Upper lobe of left lung (tissue), 6 donors: ENCODE measurements around the gene METRN. TPM values are rescaled to one million over a fixed set of nuclear protein-coding genes. Genes with fewer than 3 reads are reported as not detected.
A peak's percentile ranks its signal among the peaks of the same experiment; 100 is the strongest.

Source experiments
- ATAC-seq, 2 donors: fragments of 200-7000 bp; cut with Tn5 transposase; one replicate each; pipeline ENCODE4 v1.9.1; 2022; ENCODE audit warnings: mild to moderate bottlenecking in 2 of 2, moderate library complexity in 2 of 2; ENCODE audit not compliant: low FRiP score in 2 of 2
- DNase-seq, 2 donors: peaks; one replicate each; pipeline ENCODE4 v3.0.0-alpha.2; 2019 to 2020
- H3K27ac ChIP-seq, 4 donors: fragments of 200-600 bp; sonication (generic); one replicate each; pipeline ENCODE4 v1.5.1; 2016 to 2019
- H3K27me3 ChIP-seq, 4 donors: fragments of 200-600 bp; sonication (generic); one replicate each; pipeline ENCODE4 v1.5.1; 2017 to 2019
- H3K36me3 ChIP-seq, 4 donors: fragments of 200-600 bp; sonication (generic); one replicate each; pipeline ENCODE4 v1.5.1; 2016 to 2019
- H3K4me1 ChIP-seq, 4 donors: fragments of 200-600 bp; sonication (generic); one replicate each; pipeline ENCODE4 v1.5.1; 2018 to 2019
- H3K4me3 ChIP-seq, 4 donors: fragments of 200-600 bp; sonication (generic); one replicate each; pipeline ENCODE4 v1.5.1; 2017 to 2019; ENCODE audit warnings: mild to moderate bottlenecking in 2 of 4, moderate library complexity in 1 of 4
- H3K9me3 ChIP-seq, 4 donors: fragments of 200-600 bp; sonication (generic); one replicate each; pipeline ENCODE4 v1.5.1; 2018 to 2019
- CTCF ChIP-seq, 6 experiments: fragments of 450-650 bp in 4 of 6; fragments of 200-600 bp in 2 of 6; sonication (generic) in 2 of 6; IDR thresholded peaks; one replicate each; pipeline ENCODE4 v1.5.1; 2016 to 2019; ENCODE audit warnings: antibody characterized with exemption in 6 of 6
- EP300 ChIP-seq, 4 donors: sonication (generic); formaldehyde crosslinking; IDR thresholded peaks; one replicate each; pipeline ENCODE4 v1.5.1; 2017; ENCODE audit warnings: antibody characterized with exemption in 4 of 4, control low read depth in 2 of 4
- POLR2A ChIP-seq, 4 donors: fragments of 450-650 bp; IDR thresholded peaks; one replicate each; pipeline ENCODE4 v1.5.1; 2016 to 2017; ENCODE audit warnings: antibody characterized with exemption in 4 of 4, mild to moderate bottlenecking in 2 of 4
- POLR2AphosphoS5 ChIP-seq, 2 donors: sonication (generic); formaldehyde crosslinking; IDR thresholded peaks; one replicate each; pipeline ENCODE4 v1.5.1; 2017; ENCODE audit warnings: antibody characterized with exemption in 2 of 2
- WGBS, 2 donors: methylation state at CpG; one replicate each; pipeline ENCODE4 v1.1.5; 2017 to 2018; 5-methylcytosine and 5-hydroxymethylcytosine counted together
- total RNA-seq, 6 donors: library from RNA; depleted of rRNA in 4 of 6; stranded (reverse); fragments of >200 nt in 4 of 6; gene quantifications; one replicate each; pipeline versions ENCODE4 v1.1.0 to v1.2.1, GENCODE V29; 2016 to 2021
- donor health status: DM: no; HTN: no; CAD: no; lungs with moderate emphysema.
- donor health status: DM: no; HTN: yes; CAD: no; lungs with severe emphysema.

Gene METRN
- total RNA-seq, 6 donors from 2014 or later, result 22.0 to 56.0 (median 40.8) TPM

DNA sequence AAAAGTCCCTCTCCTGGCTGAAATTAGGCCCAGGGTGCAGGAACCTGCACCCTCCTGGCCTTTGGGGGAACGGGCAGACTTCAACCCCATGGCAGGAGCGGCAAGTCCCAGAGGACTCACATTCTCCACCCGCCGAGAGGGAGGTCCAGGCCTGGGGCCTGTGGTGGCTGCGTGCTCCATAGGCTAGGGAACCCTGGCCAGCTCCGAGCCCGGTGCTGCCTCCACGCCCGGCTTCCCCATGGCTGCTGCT lies 11.2 kb downstream of the METRN start:
- DNase-seq, result no peak
- Histone ChIP-seq H3K27ac (no peak overlapping the region), H3K4me1 (peaks cover 27 to 50% (median 40%) of the 10 kb centered on the region in 4 donors), H3K27me3 (peaks cover 0 to 29% (median 17%) of the 10 kb centered on the region in 4 donors), H3K36me3 (peaks cover 0 to 11% (median 6%) of the 10 kb centered on the region in 4 donors), H3K4me3 (peak overlapping the region in 3 of 4 donors; percentile 54 to 65 (median 64)), H3K9me3 (no peaks in the 10 kb centered on the region)
- TF ChIP-seq EP300 (IDR thresholded peaks at IDR 0.05) (no peak), POLR2A (IDR thresholded peaks at IDR 0.05) (peak in 1 of 4 donors; percentile 5), CTCF (IDR thresholded peaks at IDR 0.05) (no peak)
- ATAC-seq, result no peak
- WGBS, 2 donors, result 44 to 46% methylated on average over 5 of the region's 9 CpGs

DNA sequence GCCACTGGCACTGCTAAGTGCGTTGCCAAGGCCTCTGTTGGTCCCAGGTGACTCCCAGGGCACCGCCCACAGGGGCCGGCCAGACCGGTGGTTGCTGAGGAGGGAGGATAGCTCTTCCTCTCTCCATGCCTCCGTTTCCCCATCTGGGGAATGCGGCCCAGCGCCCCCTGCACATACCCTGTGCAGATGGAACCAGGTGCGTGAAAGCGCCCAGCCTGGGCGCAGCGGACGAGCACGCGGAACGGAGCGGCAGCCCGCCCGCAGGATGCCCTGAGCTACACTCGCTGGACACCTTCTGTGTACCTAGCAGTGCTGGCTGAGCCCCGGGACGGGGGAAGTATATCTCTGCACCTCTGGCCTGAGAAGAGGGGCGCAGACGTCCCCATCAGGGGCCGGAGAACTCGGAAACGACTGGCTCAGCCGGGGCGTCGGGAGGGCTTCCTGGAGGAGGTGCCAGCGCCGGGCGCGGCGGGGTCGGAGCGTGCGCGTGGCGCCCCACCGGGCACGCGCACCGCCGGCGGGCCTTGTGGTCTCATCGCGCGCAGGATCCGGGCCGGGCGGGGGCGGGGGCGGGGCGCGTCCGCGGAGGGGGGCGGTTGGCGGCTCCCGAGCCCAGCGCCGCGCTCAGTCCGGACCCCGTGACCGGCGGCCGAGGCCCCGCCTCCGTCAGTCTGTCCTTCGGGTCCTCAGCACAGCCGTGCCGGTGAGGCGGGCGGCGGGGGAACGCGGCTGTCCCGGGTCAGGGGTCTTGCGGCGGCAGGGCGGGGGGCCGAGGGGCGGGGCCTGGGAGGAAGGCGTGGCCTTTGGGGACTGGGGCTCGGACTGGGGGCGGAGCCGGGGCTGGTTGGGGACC lies 11.7 kb downstream of the METRN start, which contains the start of the genes CCDC78 and HAGHL:
CCDC78 (minus strand) TSS at position 6 of the 853 bp plus-strand sequence. CDS start 76 bp downstream, outside the sequence.
HAGHL (plus strand) TSS at position 669 of the 853 bp plus-strand sequence. CDS start 404 bp downstream, outside the sequence.
- Histone ChIP-seq H3K4me1 (peaks cover 24 to 46% (median 35%) of the 10 kb centered on the region in 4 donors), H3K27ac (peak within 1 kb of the TSS in 2 of 4 donors; percentile 52 to 53), H3K9me3 (no peaks in the 10 kb centered on the region), H3K36me3 (peaks cover 0 to 13% (median 8%) of the 10 kb centered on the region in 4 donors), H3K27me3 (peaks cover 0 to 29% (median 17%) of the 10 kb centered on the region in 4 donors), H3K4me3 (peak within 1 kb of the TSS; percentile 30 to 65 (median 59))
- ATAC-seq (peak in 1 of 2 donors; percentile 48), DNase-seq (peak; percentile 51 to 95)
- 7% methylated on average over 23 of the region's 88 CpGs; no CpG with 5 or more reads in 1 of the 2 donors for WGBS, 2 donors
- TF ChIP-seq POLR2AphosphoS5 (IDR thresholded peaks at IDR 0.05) (no peak), POLR2A (IDR thresholded peaks at IDR 0.05) (peak in 2 of 4 donors; percentile 2 to 48)

- TF ChIP-seq CTCF (IDR thresholded peaks at IDR 0.05) (no peak), EP300 (IDR thresholded peaks at IDR 0.05) (no peak), POLR2A (IDR thresholded peaks at IDR 0.05) (peak in 1 of 4 donors; percentile 3), POLR2AphosphoS5 (IDR thresholded peaks at IDR 0.05) (no peak)
- DNase-seq, result peak in 1 of 2 donors; percentile 86
- peak overlapping the region; percentile 30 to 65 (median 59) for H3K4me3 ChIP-seq
- peaks cover 0 to 29% (median 17%) of the 10 kb centered on the region in 4 donors for H3K27me3 ChIP-seq
- H3K27ac ChIP-seq, result peak overlapping the region in 2 of 4 donors; percentile 52 to 53
- peaks cover 20 to 38% (median 28%) of the 10 kb centered on the region in 4 donors for H3K4me1 ChIP-seq
- peak in 1 of 2 donors; percentile 6 for ATAC-seq
- H3K9me3 ChIP-seq, result no peaks in the 10 kb centered on the region
- 1% methylated on average over 19 of the region's 61 CpGs; no CpG with 5 or more reads in 1 of the 2 donors for WGBS, 2 donors
- peaks cover 0 to 18% (median 11%) of the 10 kb centered on the region in 4 donors for H3K36me3 ChIP-seq
Measured at GRCh38 chr16:727291-727977, 12.5 kb downstream of the METRN start.

DNA sequence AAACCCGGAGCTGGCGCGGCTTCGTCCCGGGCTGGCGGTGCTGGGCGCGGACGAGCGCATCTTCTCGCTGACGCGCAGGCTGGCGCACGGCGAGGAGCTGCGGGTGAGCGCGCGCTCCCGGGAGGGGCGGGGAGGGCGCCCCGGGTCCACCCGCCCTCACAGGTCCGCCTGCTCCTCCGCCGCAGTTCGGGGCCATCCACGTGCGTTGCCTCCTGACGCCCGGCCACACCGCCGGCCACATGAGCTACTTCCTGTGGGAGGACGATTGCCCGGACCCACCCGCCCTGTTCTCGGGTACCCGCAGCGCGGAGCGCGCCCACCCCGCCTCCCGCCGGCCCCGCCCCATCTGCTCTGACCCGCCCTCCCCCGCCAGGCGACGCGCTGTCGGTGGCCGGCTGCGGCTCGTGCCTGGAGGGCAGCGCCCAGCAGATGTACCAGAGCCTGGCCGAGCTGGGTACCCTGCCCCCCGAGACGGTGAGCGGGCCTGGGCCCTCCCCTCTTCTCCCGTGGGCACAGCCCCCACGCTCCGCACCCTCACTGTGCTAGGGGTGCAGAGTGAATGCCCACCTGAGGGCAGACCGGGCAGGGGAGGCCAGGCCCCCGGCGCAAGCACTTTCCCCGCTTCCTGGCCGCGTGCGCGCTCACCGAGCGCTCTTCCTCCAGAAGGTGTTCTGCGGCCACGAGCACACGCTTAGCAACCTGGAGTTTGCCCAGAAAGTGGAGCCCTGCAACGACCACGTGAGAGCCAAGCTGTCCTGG lies 13.4 kb downstream of the METRN start:
- Histone ChIP-seq H3K4me1 (peaks cover 20 to 33% (median 28%) of the 10 kb centered on the region in 4 donors), H3K27me3 (peaks cover 0 to 29% (median 17%) of the 10 kb centered on the region in 4 donors), H3K9me3 (no peaks in the 10 kb centered on the region), H3K4me3 (peak overlapping the region; percentile 6 to 65 (median 59)), H3K27ac (peak overlapping the region in 2 of 4 donors; percentile 52 to 53), H3K36me3 (peaks cover 0 to 27% (median 15%) of the 10 kb centered on the region in 4 donors)
- peak; percentile 70 to 94 for DNase-seq
- TF ChIP-seq EP300 (IDR thresholded peaks at IDR 0.05) (no peak), POLR2A (IDR thresholded peaks at IDR 0.05) (peak in 1 of 4 donors; percentile 30), POLR2AphosphoS5 (IDR thresholded peaks at IDR 0.05) (peak in 1 of 2 donors; percentile 16), CTCF (IDR thresholded peaks at IDR 0.05) (no peak)
- ATAC-seq, result peak in 1 of 2 donors; percentile 69
- WGBS, 2 donors, result 2 to 4% methylated on average over 15 to 30 of the region's 80 CpGs
